ENCODE results near the gene ITGA1.

Gene ITGA1

GRCh38 chr5:52910071-52910470, 122.4 kb downstream of the ITGA1 start:
- Histone ChIP-seq H3K4me1 (ENCODE audit: insufficient read depth, low read length) (no peaks in the 10 kb centered on the region), H3K9ac (ENCODE audit: low read depth, low read length) (no peak overlapping the region), H3K36me3 (ENCODE audit: insufficient read depth, low read length) (no peaks in the 10 kb centered on the region), H3K9me3 (ENCODE audit: control insufficient read depth, insufficient read depth, low read length) (no peaks in the 10 kb centered on the region)

GRCh38 chr5:52915176-52915875, 127.6 kb downstream of the ITGA1 start:
- H3K9me3 ChIP-seq (ENCODE audit: control insufficient read depth, insufficient read depth, low read length): no peaks in the 10 kb centered on the region
- H3K4me1 ChIP-seq (ENCODE audit: insufficient read depth, low read length): no peaks in the 10 kb centered on the region
- H3K36me3 ChIP-seq (ENCODE audit: insufficient read depth, low read length): no peaks in the 10 kb centered on the region
- H3K9ac ChIP-seq (ENCODE audit: low read depth, low read length): peak overlapping the region; percentile 42; the same call in 1 of the 2 replicates

- Histone ChIP-seq H3K9me3 (ENCODE audit: control insufficient read depth, insufficient read depth, low read length) (no peaks in the 10 kb centered on the region), H3K4me1 (ENCODE audit: insufficient read depth, low read length) (no peaks in the 10 kb centered on the region), H3K36me3 (ENCODE audit: insufficient read depth, low read length) (no peaks in the 10 kb centered on the region), H3K9ac (ENCODE audit: low read depth, low read length) (no peak overlapping the region)
These were observed 133.2 kb downstream of the ITGA1 start for GRCh38 chr5:52920929-52921328.

GRCh38 chr5:52922384-52922783, 134.7 kb downstream of the ITGA1 start:
- H3K4me1 ChIP-seq (ENCODE audit: insufficient read depth, low read length): no peaks in the 10 kb centered on the region
- H3K9ac ChIP-seq (ENCODE audit: low read depth, low read length): no peak overlapping the region
- no peaks in the 10 kb centered on the region for H3K36me3 ChIP-seq (ENCODE audit: insufficient read depth, low read length)
- no peaks in the 10 kb centered on the region for H3K9me3 ChIP-seq (ENCODE audit: control insufficient read depth, insufficient read depth, low read length)

GRCh38 chr5:52924456-52924855, 136.7 kb downstream of the ITGA1 start:
- no peaks in the 10 kb centered on the region for H3K4me1 ChIP-seq (ENCODE audit: insufficient read depth, low read length)
- H3K9me3 ChIP-seq (ENCODE audit: control insufficient read depth, insufficient read depth, low read length): no peaks in the 10 kb centered on the region
- no peak overlapping the region for H3K9ac ChIP-seq (ENCODE audit: low read depth, low read length)
- H3K36me3 ChIP-seq (ENCODE audit: insufficient read depth, low read length): no peaks in the 10 kb centered on the region

GRCh38 chr5:52925001-52925400, 137.3 kb downstream of the ITGA1 start:
- H3K9me3 ChIP-seq (ENCODE audit: control insufficient read depth, insufficient read depth, low read length): no peaks in the 10 kb centered on the region
- H3K9ac ChIP-seq (ENCODE audit: low read depth, low read length): no peak overlapping the region
- H3K4me1 ChIP-seq (ENCODE audit: insufficient read depth, low read length): no peaks in the 10 kb centered on the region
- no peaks in the 10 kb centered on the region for H3K36me3 ChIP-seq (ENCODE audit: insufficient read depth, low read length)

- H3K9me3 ChIP-seq (ENCODE audit: control insufficient read depth, insufficient read depth, low read length): no peaks in the 10 kb centered on the region
- H3K4me1 ChIP-seq (ENCODE audit: insufficient read depth, low read length): no peaks in the 10 kb centered on the region
- no peak overlapping the region for H3K9ac ChIP-seq (ENCODE audit: low read depth, low read length)
- no peaks in the 10 kb centered on the region for H3K36me3 ChIP-seq (ENCODE audit: insufficient read depth, low read length)
These were observed 141.0 kb downstream of the ITGA1 start for GRCh38 chr5:52928689-52929088.

- Histone ChIP-seq H3K9me3 (ENCODE audit: control insufficient read depth, insufficient read depth, low read length) (no peaks in the 10 kb centered on the region), H3K4me1 (ENCODE audit: insufficient read depth, low read length) (no peaks in the 10 kb centered on the region), H3K36me3 (ENCODE audit: insufficient read depth, low read length) (no peaks in the 10 kb centered on the region), H3K9ac (ENCODE audit: low read depth, low read length) (no peak overlapping the region)
These were observed 150.5 kb downstream of the ITGA1 start for GRCh38 chr5:52938226-52938625.

GRCh38 chr5:52943285-52943684, 155.6 kb downstream of the ITGA1 start:
- Histone ChIP-seq H3K4me1 (ENCODE audit: insufficient read depth, low read length) (no peaks in the 10 kb centered on the region), H3K9me3 (ENCODE audit: control insufficient read depth, insufficient read depth, low read length) (no peaks in the 10 kb centered on the region), H3K9ac (ENCODE audit: low read depth, low read length) (no peak overlapping the region), H3K36me3 (ENCODE audit: insufficient read depth, low read length) (no peaks in the 10 kb centered on the region)

GRCh38 chr5:52943808-52944207, 156.1 kb downstream of the ITGA1 start:
- H3K36me3 ChIP-seq (ENCODE audit: insufficient read depth, low read length): no peaks in the 10 kb centered on the region
- no peak overlapping the region for H3K9ac ChIP-seq (ENCODE audit: low read depth, low read length)
- no peaks in the 10 kb centered on the region for H3K4me1 ChIP-seq (ENCODE audit: insufficient read depth, low read length)
- H3K9me3 ChIP-seq (ENCODE audit: control insufficient read depth, insufficient read depth, low read length): no peaks in the 10 kb centered on the region

GRCh38 chr5:52945040-52945439, 157.3 kb downstream of the ITGA1 start:
- no peaks in the 10 kb centered on the region for H3K36me3 ChIP-seq (ENCODE audit: insufficient read depth, low read length)
- no peaks in the 10 kb centered on the region for H3K9me3 ChIP-seq (ENCODE audit: control insufficient read depth, insufficient read depth, low read length)
- H3K4me1 ChIP-seq (ENCODE audit: insufficient read depth, low read length): no peaks in the 10 kb centered on the region
- H3K9ac ChIP-seq (ENCODE audit: low read depth, low read length): no peak overlapping the region

GRCh38 chr5:52947208-52947607, 159.5 kb downstream of the ITGA1 start:
- Histone ChIP-seq H3K36me3 (ENCODE audit: insufficient read depth, low read length) (no peaks in the 10 kb centered on the region), H3K9ac (ENCODE audit: low read depth, low read length) (no peak overlapping the region), H3K4me1 (ENCODE audit: insufficient read depth, low read length) (no peaks in the 10 kb centered on the region), H3K9me3 (ENCODE audit: control insufficient read depth, insufficient read depth, low read length) (no peaks in the 10 kb centered on the region)

GRCh38 chr5:52947851-52948250, 160.1 kb downstream of the ITGA1 start:
- H3K4me1 ChIP-seq (ENCODE audit: insufficient read depth, low read length): no peaks in the 10 kb centered on the region
- H3K9ac ChIP-seq (ENCODE audit: low read depth, low read length): no peak overlapping the region
- H3K9me3 ChIP-seq (ENCODE audit: control insufficient read depth, insufficient read depth, low read length): no peaks in the 10 kb centered on the region
- no peaks in the 10 kb centered on the region for H3K36me3 ChIP-seq (ENCODE audit: insufficient read depth, low read length)

GRCh38 chr5:52948418-52949076, 160.8 kb downstream of the ITGA1 start:
- H3K36me3 ChIP-seq (ENCODE audit: insufficient read depth, low read length): no peaks in the 10 kb centered on the region
- no peaks in the 10 kb centered on the region for H3K4me1 ChIP-seq (ENCODE audit: insufficient read depth, low read length)
- H3K9ac ChIP-seq (ENCODE audit: low read depth, low read length): no peak overlapping the region
- no peaks in the 10 kb centered on the region for H3K9me3 ChIP-seq (ENCODE audit: control insufficient read depth, insufficient read depth, low read length)

GRCh38 chr5:52950686-52951085, 163.0 kb downstream of the ITGA1 start:
- H3K9ac ChIP-seq (ENCODE audit: low read depth, low read length): no peak overlapping the region
- H3K36me3 ChIP-seq (ENCODE audit: insufficient read depth, low read length): no peaks in the 10 kb centered on the region
- no peaks in the 10 kb centered on the region for H3K9me3 ChIP-seq (ENCODE audit: control insufficient read depth, insufficient read depth, low read length)
- no peaks in the 10 kb centered on the region for H3K4me1 ChIP-seq (ENCODE audit: insufficient read depth, low read length)

Measured in ES-I3 (cell line).